COLO668 (cell line): Measurements from ENCODE around the gene ZFYVE28.
"Not testable (repeated sequence)": the region's sequence is repeated elsewhere in the genome, so short reads cannot be mapped to it uniquely, and the experiment has no call there.

ENCODE experiments used
- DNase-seq: peaks from one replicate; lab custom pipeline; 2025; ENCODE audit not compliant: unreplicated experiment; lab: John Stamatoyannopoulos, UW

ZFYVE28 gene

GRCh38 chr4:2393353-2394270 is 24.8 kb downstream of the ZFYVE28 start:
- DNase-seq, result peak; percentile 50

- no peak for DNase-seq
Observed at GRCh38 chr4:2390784-2391421, 27.5 kb downstream of the ZFYVE28 start.

DNA sequence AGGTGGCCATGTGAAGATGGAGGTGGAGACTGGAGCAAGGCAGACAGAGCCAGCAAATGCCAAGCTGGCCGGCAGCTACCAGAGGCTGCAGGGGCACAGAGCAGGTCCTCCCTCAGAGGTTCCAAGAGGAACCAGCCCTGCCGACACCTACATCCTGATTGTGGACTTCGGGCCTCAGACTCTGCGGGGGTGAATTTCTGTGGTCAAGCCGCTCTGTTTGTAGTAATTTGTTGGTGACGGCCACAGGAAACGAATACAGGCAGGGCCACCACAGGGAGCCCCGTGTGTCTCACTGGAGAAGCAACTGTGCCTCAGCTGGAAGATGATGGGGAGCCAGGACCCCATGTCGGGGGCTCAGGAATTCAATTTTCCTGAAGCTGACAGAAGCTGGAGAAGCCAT is 28.3 kb downstream of the ZFYVE28 start:
- no peak for DNase-seq

- no peak for DNase-seq
Observed at GRCh38 chr4:2389691-2390090, 28.8 kb downstream of the ZFYVE28 start.

GRCh38 chr4:2388429-2389182 is 29.8 kb downstream of the ZFYVE28 start:
- no peak for DNase-seq

DNA sequence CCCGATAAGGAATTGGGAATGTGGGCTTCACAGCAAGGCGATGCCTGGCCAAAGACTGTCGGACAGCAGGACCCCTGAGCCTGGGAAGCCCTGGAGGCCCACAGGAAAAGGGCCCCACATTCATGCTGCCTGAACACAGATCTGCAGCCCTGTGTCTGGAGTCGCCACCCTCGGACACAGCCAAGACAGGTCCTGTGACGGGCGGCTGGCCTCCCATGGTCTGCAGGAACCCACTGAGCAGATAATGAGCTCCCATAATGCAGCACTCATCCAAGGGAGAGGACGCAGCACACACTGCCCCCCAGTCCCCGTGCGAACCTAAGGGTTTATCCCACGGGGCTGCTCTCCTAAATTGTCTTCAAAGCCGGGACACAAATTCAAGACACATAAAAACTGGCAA is 30.6 kb downstream of the ZFYVE28 start:
- DNase-seq, result no peak

DNA sequence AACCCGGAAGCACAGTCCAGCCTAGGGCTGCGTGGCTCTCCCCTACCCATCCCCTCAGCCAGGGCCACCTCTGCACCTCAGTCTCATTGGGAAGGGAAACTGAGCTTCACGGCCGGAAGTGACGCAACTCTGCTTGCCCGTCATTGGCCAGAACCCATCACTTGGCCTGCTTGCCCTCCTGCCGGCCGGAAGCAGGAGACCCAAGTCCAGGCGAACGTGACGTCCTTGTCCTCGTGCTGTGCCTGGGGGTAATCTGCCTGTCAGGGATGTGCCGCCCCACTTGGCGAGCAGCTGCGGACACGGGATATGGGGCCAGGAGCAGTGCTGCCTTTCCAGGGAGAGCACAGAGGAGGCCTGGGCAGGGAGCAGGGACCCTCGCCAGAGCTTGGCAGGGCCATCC is 31.2 kb downstream of the ZFYVE28 start:
- no peak for DNase-seq

DNA sequence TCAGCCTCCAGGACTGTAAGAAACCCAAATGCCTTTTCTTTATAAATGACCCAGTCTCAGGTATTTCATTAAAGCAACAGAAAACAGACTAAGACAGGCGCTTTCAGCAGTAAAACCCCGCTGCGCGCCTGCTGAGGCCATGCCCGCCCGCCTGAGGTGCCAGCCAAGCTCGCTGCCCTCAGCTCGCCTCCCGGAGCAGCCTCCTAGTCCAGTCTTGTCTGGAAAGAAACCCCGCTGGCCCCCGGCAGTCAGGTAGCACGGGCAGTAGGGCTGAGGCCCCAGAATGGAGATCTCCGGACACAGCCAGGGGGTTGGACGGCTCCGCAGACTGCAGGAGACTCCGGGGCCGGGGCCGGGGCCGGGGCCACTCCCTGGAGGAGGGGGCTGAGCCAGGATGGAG is 31.7 kb downstream of the ZFYVE28 start:
- DNase-seq, result no peak

DNA sequence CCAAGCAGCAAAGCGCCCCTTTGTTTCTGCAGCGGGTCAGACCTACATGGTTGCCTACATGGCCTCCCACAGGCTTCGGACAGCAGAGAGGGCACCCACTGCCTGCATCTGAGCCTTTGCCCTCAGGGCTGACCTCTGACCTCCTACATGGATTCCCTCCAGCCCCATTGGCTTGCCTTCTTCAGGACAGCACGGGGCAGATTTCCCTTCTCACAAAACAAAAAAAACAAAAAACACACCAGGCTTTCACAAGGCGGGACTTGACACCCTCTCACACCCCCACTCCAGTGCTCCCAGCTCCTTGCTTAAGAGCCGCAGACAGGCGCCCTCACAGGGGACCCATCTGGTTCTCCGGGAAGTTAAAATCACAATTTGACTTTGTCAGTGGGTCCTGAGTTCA is 32.9 kb downstream of the ZFYVE28 start:
- DNase-seq, result no peak

- no peak for DNase-seq
Observed at GRCh38 chr4:2384245-2384644, 34.2 kb downstream of the ZFYVE28 start.

- no peak for DNase-seq
Observed at GRCh38 chr4:2383760-2384159, 34.7 kb downstream of the ZFYVE28 start.

DNA sequence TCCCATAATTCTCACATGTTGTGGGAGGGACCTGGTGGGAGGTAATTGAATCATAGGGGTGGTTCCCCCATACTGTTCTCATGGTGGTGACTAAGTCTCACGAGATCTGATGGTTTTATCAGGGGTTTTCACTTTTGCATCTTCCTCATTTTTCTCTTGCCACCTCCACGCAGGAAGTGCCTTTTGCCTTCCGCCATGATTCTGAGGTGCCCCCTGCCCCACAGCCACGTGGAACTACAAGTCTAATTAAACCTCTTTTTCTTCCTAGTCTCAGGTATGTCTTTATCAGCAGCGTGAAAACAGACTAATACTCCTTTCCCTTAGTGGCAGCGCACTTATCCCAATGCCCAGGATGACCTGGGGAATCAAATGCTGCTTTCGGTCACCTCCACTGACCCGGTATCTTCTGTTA is 35.2 kb downstream of the ZFYVE28 start:
- DNase-seq, result not testable (repeated sequence)

DNA sequence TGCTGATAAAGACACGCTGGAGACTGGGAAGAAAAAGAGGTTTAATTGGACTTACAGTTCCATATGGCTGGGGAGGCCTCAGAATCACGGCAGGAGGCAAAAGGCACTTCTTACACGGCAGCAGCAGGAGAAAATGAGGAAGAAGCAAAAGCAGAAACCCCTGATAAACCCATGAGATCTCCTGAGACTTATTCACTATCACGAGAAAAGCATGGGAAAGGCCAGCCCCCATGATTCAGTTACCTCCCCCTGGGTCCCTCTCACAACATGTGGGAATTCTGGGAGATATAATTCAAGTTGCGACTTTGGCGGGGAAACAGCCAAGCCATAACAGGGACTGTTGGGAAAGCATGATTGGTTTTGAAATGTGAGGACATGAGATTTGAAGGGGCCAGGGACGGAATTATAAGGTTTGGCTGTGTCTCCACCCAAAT is 35.7 kb downstream of the ZFYVE28 start:
- DNase-seq, result not testable (repeated sequence)

GRCh38 chr4:2380589-2380988 is 37.9 kb downstream of the ZFYVE28 start:
- not testable (repeated sequence) for DNase-seq

DNA sequence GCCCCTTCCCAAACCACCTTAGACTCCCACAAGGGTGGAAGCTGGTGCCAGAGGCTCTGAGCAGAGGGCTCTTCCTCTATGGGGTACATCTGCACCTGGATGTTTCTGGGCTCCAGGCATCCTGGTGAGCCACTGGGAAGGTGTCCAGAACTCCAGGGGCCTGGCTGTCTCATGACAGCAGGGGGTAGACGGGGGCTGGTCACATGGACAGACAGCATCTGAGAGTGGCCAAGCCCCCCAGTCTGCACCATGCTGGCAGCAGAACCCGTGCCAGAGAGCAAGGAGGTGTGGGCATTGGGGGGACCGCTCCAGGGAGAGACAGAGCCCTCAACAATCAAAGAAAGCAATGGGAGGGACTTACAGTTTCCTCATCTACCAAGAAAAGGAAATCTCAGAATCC is 39.5 kb downstream of the ZFYVE28 start:
- no peak for DNase-seq

- DNase-seq, result no peak
Observed at GRCh38 chr4:2378401-2378800, 40.0 kb downstream of the ZFYVE28 start.

DNA sequence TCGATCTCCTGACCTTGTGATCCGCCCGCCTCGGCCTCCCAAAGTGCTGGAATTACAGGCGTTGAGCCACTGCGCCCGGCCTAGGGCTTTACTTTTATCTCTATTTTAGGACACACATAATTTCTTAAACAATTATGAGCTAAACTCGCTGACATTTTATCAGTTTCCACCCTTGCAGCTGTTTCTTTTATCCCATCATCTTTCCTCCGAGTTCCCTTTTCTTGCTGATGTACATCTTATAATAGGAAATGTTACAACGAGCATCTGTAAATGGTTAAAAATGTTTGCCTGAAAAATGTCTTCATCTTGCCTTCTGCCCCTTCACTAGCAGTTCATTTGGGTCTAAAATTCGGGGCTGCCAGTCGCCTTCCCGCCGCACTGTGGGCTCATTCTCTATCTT is 41.2 kb downstream of the ZFYVE28 start:
- no peak for DNase-seq

DNA sequence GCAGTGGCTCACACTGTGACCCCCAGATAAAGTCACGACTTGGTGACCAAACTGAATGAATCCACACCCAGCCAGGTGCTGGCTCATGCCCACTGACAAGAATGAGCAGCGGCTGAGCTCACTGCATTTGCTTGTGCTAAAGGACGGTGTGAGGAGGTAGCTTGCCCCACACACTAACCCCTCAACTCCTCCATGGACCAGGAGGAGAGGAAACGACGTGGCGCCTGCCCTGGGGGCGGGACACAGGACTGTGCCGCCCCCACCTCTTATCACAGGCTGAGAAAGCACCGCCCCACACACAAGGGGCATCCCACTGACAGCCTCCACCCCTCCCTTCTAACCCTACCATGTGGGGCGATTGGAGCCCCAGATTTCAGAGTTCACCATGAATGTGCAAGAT is 43.0 kb downstream of the ZFYVE28 start:
- DNase-seq, result no peak

- no peak for DNase-seq
Observed at GRCh38 chr4:2373532-2373931, 44.9 kb downstream of the ZFYVE28 start.

DNA sequence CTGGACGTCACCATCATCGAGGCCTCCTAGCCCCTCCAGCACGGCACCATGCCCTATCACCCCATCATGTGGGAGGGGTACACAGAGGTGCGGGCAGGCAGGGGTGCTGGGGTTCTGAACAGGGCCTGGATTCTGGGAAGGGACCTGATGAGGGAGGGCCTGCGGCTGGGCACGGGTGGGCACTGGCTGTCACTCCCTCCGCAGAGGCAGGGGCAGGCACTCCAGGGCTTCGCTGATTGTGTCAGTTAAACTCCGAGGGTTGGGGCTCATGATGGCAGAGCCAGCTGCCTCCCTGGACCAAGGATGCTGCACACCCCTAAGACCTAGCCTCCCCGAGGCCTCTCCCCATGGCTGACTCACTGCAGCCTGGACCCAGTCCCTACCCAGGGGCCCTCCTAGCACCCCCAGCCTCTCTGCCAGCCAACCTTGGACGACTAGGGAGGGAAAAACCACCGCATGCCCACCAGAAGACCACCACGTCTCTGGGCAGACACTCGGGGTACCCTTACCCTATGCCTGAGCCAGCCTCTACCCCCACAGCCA is 45.9 kb downstream of the ZFYVE28 start:
- DNase-seq, result no peak

GRCh38 chr4:2371765-2372487 is 46.5 kb downstream of the ZFYVE28 start:
- DNase-seq, result no peak
